ENCODE results near the gene SPIB.

SPIB gene

DNA sequence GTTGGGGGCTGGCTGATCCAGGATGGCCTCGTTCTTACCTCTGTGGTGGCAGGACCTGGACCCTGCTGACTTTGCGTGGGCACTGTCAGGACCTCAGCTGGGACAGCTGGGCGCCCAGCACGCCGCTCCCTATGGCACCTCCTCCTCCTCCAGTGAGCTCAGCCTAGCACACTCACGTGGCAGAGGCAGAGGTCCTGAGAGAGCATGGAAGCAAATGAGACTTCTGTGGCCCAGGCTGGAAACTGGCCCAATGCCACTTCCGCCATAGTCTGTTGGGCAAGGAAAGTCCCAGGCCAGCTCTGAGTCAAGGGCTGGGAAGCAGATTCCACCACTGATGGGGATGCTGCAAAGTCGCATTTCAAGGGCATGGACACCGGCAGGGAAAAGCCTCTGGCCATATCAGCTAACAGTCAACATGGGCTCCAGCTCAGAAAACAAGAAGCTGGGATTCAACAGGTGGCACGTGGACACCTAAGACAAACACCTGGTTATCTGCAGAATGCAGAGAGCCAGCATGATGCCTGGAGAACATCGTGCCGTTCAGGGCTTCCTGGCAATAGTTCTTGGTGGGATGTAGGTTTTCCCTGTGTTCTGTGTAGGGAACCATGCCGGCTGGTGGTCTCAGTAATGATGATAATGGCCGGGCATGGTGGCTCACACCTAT lies 30.6 kb downstream of the SPIB start:
- TF ChIP-seq, protein P1, sequence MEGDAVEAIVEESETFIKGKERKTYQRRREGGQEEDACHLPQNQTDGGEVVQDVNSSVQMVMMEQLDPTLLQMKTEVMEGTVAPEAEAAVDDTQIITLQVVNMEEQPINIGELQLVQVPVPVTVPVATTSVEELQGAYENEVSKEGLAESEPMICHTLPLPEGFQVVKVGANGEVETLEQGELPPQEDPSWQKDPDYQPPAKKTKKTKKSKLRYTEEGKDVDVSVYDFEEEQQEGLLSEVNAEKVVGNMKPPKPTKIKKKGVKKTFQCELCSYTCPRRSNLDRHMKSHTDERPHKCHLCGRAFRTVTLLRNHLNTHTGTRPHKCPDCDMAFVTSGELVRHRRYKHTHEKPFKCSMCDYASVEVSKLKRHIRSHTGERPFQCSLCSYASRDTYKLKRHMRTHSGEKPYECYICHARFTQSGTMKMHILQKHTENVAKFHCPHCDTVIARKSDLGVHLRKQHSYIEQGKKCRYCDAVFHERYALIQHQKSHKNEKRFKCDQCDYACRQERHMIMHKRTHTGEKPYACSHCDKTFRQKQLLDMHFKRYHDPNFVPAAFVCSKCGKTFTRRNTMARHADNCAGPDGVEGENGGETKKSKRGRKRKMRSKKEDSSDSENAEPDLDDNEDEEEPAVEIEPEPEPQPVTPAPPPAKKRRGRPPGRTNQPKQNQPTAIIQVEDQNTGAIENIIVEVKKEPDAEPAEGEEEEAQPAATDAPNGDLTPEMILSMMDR (IDR thresholded peaks at IDR 0.05; ENCODE audit: low read depth, low read length, missing control alignments) = no peak
- Histone ChIP-seq H3K36me3 (replicated peaks) (no peaks in the 10 kb centered on the region), H3K27ac (no peak overlapping the region), H3K27me3 (replicated peaks) (no peaks in the 10 kb centered on the region), H3K4me3 (ENCODE audit: low read depth, low read length) (no peak overlapping the region)
- in situ Hi-C loops (cut with HindIII; ENCODE audit: low pct_ligation_motif_present, low sequenced_read_pairs) = no loop called here
- no peak for DNase-seq

DNA sequence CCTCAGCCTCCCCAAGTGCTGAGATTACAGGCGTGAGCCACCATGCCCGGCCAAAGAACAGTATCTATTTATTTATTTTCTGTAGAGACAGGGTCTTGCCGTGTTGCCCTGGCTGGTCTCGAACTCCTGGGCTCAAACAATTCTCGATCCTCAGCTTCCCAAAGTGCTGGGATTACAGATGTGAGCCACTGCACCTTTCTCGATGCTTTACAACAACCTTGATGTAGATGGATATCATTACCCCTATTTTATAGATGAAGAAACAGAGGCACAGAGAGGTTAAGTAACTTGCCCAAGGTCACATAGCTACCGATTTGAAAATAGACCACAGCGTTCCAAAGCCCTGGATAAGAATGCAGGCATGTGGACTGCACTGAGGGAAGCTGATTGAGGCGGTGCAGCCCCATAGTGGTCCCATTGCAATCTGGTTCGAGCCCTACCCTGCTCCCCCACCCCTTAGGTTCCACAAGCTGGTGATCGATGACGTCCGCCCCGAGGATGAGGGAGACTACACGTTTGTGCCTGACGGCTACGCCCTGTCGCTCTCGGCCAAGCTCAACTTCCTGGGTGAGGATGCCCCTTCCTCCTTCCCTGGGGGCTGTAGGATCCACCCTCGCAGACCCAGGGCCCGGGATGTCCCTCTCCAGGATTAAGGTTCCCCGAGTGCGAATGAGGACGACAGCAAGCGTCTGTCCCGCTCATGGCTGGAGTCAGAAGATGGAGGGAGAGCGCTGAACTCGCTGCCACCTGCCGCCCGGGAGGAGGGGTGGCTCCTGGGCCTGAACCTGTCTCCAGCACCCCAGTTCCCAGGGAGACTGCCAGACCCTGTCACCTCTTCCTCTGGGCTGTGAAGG lies 31.9 kb downstream of the SPIB start:
- no peak for DNase-seq
- in situ Hi-C loops (cut with HindIII; ENCODE audit: low pct_ligation_motif_present, low sequenced_read_pairs) = no loop called here
- Histone ChIP-seq H3K36me3 (replicated peaks) (no peaks in the 10 kb centered on the region), H3K27ac (no peak overlapping the region), H3K27me3 (replicated peaks) (no peaks in the 10 kb centered on the region), H3K4me3 (ENCODE audit: low read depth, low read length) (no peak overlapping the region)
- TF ChIP-seq, protein P1 (IDR thresholded peaks at IDR 0.05; ENCODE audit: low read depth, low read length, missing control alignments) = no peak

DNA sequence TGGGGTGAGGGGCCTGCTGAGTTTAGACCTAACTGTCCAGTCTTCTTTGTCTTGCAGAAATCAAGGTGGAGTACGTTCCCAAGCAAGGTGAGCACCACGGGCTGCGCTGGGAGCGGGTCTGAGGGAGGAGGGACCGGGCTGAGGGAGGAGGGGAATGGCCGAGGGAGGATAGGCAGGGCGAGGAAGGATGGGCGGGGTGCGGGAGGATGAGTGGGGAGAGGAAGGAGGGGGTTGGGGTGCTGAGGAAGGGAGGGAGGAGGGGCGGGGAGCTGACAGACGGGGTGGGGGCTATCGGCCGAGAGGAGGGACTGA lies 32.4 kb downstream of the SPIB start:
- in situ Hi-C loops (cut with HindIII; ENCODE audit: low pct_ligation_motif_present, low sequenced_read_pairs) = no loop called here
- DNase-seq = no peak
- Histone ChIP-seq H3K4me3 (ENCODE audit: low read depth, low read length) (no peak overlapping the region), H3K36me3 (replicated peaks) (no peaks in the 10 kb centered on the region), H3K27me3 (replicated peaks) (no peaks in the 10 kb centered on the region), H3K27ac (no peak overlapping the region)
- TF ChIP-seq, protein P1 (IDR thresholded peaks at IDR 0.05; ENCODE audit: low read depth, low read length, missing control alignments) = no peak

DNA sequence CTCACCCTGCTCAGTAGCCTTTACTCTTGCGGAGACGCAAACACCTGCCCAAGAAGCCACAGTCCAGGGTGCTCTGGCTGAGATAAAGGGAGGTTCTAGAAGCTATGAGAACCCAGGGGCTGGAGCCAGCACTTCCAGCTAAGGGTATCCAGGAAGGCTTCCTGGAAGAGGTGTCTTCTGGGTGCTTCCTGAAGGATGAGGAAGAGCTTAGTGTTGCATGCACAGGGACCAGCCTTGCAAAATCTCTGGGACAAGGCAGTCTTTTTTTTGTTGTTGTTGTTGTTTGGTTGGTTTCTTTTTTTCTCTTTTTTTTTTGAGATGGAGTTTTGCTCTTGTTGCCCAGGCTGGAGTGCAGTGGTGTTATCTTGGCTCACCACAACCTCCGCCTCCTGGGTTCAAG lies 34.5 kb downstream of the SPIB start:
- no peak for DNase-seq
- TF ChIP-seq, protein P1 (IDR thresholded peaks at IDR 0.05; ENCODE audit: low read depth, low read length, missing control alignments) = no peak
- H3K27ac ChIP-seq = no peak overlapping the region
- H3K36me3 ChIP-seq (replicated peaks) = no peaks in the 10 kb centered on the region
- no peak overlapping the region for H3K4me3 ChIP-seq (ENCODE audit: low read depth, low read length)
- in situ Hi-C loops (cut with HindIII; ENCODE audit: low pct_ligation_motif_present, low sequenced_read_pairs) = no loop called here
- H3K27me3 ChIP-seq (replicated peaks) = no peaks in the 10 kb centered on the region

DNA sequence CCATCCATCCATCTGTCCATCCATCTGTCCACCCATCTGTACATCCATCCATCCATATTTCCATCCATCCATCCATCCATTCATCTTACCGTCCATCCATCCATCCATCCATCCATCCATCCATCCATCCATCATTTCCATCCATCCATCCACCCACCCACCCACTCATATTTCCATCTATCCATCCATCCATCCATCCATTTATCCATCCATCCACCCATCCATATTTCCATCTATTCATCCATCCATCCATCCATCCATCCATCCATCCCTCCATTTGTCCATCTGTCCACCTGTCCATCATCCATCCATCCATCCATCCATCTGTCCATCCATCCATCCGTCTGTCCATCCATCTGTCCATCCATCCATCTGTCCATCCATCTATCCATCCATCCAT lies 37.3 kb downstream of the SPIB start:
- Histone ChIP-seq H3K27me3 (replicated peaks) (peaks cover 3% of the 10 kb centered on the region), H3K36me3 (replicated peaks) (no peaks in the 10 kb centered on the region), H3K4me3 (ENCODE audit: low read depth, low read length) (no peak overlapping the region), H3K27ac (no peak overlapping the region)
- in situ Hi-C loops (cut with HindIII; ENCODE audit: low pct_ligation_motif_present, low sequenced_read_pairs) = no loop called here
- no peak for DNase-seq
- TF ChIP-seq, protein P1 (IDR thresholded peaks at IDR 0.05; ENCODE audit: low read depth, low read length, missing control alignments) = no peak

Data from brain microvascular endothelial cell (primary cell).